Measurements from ENCODE around the gene S100A3.

S100A3 gene

DNA sequence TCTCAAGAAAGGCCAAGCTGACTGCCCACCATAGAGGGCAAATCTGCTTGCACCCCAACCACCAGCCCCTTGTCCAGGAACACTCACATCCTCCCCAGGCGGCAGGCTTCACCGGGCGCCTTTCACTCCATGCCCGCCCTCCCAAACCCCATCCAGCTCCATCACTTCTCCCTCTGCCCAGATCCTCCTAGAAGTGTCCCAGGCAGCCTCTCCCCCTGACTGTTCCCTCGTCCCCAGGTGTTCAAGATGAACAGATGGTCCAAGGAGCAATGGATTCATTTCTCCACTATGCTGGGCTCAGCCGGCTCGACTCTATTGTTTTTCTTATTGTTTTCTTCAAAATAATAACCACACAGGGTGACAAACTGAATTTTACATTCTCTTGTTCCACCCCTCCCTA is 35.4 kb downstream of the S100A3 start:
- Histone ChIP-seq H3K27ac (ENCODE audit: low read length) (no peak overlapping the region), H3K4me2 (ENCODE audit: low read length) (no peak overlapping the region), H3K9me3 (ENCODE audit: insufficient read depth, low read length) (no peaks in the 10 kb centered on the region), H3K9ac (ENCODE audit: low read length) (no peak overlapping the region), H3K4me3 (ENCODE audit: low read length) (no peak overlapping the region), H4K20me1 (ENCODE audit: insufficient read depth, low read length) (no peaks in the 10 kb centered on the region), H3K79me2 (ENCODE audit: low read length) (no peaks in the 10 kb centered on the region), H3K4me1 (ENCODE audit: low read length) (peaks cover 14% of the 10 kb centered on the region), H3K36me3 (replicated peaks; ENCODE audit: low read depth, low read length) (no peaks in the 10 kb centered on the region), H3K27me3 (ENCODE audit: low read depth, low read length) (no peaks in the 10 kb centered on the region), H2AFZ (ENCODE audit: low read depth, low read length) (no peak overlapping the region)
- TF ChIP-seq CTCF (IDR thresholded peaks at IDR 0.05; ENCODE audit: low read depth, low read length): no peak
- no peak for TF ChIP-seq EZH2phosphoT487 (IDR thresholded peaks at IDR 0.05; ENCODE audit: low read depth)

DNA sequence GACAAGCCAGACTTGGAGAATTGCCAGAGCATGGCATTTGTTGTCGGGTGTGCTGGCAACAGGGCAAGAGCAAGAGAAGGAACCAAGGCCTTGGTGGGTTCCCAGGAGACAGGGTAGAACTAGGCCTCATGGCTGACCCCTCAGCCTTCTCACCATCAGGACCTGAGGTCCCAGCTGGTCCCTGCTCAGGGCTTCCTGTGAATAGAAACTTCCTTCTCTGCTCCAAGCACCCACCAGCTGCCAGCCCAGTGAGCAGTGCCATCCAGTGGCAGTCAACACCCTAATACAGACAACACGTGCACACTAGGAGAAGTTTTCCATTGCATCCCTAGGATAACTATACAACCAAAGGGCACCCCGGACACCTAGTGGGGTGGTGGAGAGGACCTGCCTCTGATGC is 36.0 kb downstream of the S100A3 start:
- Histone ChIP-seq H3K27me3 (ENCODE audit: low read depth, low read length) (no peaks in the 10 kb centered on the region), H2AFZ (ENCODE audit: low read depth, low read length) (no peak overlapping the region), H3K9ac (ENCODE audit: low read length) (no peak overlapping the region), H3K79me2 (ENCODE audit: low read length) (no peaks in the 10 kb centered on the region), H3K4me1 (ENCODE audit: low read length) (peaks cover 11% of the 10 kb centered on the region), H3K4me2 (ENCODE audit: low read length) (no peak overlapping the region), H3K36me3 (replicated peaks; ENCODE audit: low read depth, low read length) (no peaks in the 10 kb centered on the region), H3K4me3 (ENCODE audit: low read length) (no peak overlapping the region), H3K27ac (ENCODE audit: low read length) (no peak overlapping the region), H4K20me1 (ENCODE audit: insufficient read depth, low read length) (no peaks in the 10 kb centered on the region), H3K9me3 (ENCODE audit: insufficient read depth, low read length) (no peaks in the 10 kb centered on the region)
- TF ChIP-seq EZH2phosphoT487 (IDR thresholded peaks at IDR 0.05; ENCODE audit: low read depth): no peak
- TF ChIP-seq CTCF (IDR thresholded peaks at IDR 0.05; ENCODE audit: low read depth, low read length): peak; percentile 37

DNA sequence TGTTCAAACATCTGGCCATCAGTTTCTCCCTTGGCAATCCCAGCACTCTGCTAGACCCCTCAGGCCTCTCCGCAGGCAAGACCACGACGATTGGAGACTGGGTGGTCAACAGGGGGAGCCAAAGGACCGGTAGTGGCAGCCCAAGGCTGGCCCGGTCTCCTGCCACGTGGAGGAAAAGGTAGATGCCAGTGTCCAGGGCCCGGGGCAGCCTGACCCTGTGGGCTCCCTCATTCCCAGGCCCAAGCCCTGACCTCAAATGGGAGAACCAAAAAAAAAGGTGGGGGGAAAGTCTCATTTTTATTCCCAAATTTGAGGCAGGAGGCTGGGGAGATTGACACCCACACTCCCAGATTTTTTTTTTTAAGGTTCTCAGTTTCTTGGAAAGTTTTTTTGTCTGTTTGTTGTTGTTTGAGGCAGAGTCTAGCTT is 38.1 kb downstream of the S100A3 start:
- peaks cover 11% of the 10 kb centered on the region for H3K4me1 ChIP-seq (ENCODE audit: low read length)
- H3K27ac ChIP-seq (ENCODE audit: low read length): no peak overlapping the region
- peak overlapping the region; percentile 77 for H2AFZ ChIP-seq (ENCODE audit: low read depth, low read length)
- no peaks in the 10 kb centered on the region for H3K79me2 ChIP-seq (ENCODE audit: low read length)
- no peaks in the 10 kb centered on the region for H4K20me1 ChIP-seq (ENCODE audit: insufficient read depth, low read length)
- TF ChIP-seq EZH2phosphoT487 (IDR thresholded peaks at IDR 0.05; ENCODE audit: low read depth): no peak
- TF ChIP-seq CTCF (IDR thresholded peaks at IDR 0.05; ENCODE audit: low read depth, low read length): peak; percentile 98
- no peak overlapping the region for H3K4me3 ChIP-seq (ENCODE audit: low read length)
- H3K9me3 ChIP-seq (ENCODE audit: insufficient read depth, low read length): no peaks in the 10 kb centered on the region
- H3K36me3 ChIP-seq (replicated peaks; ENCODE audit: low read depth, low read length): no peaks in the 10 kb centered on the region
- H3K27me3 ChIP-seq (ENCODE audit: low read depth, low read length): no peaks in the 10 kb centered on the region
- H3K4me2 ChIP-seq (ENCODE audit: low read length): peak overlapping the region; percentile 54
- H3K9ac ChIP-seq (ENCODE audit: low read length): peak overlapping the region; percentile 34; the same call in 1 of the 2 replicates

- peaks cover 11% of the 10 kb centered on the region for H3K4me1 ChIP-seq (ENCODE audit: low read length)
- H3K4me2 ChIP-seq (ENCODE audit: low read length): no peak overlapping the region
- H4K20me1 ChIP-seq (ENCODE audit: insufficient read depth, low read length): no peaks in the 10 kb centered on the region
- H2AFZ ChIP-seq (ENCODE audit: low read depth, low read length): no peak overlapping the region
- no peak overlapping the region for H3K27ac ChIP-seq (ENCODE audit: low read length)
- H3K9ac ChIP-seq (ENCODE audit: low read length): no peak overlapping the region
- no peaks in the 10 kb centered on the region for H3K79me2 ChIP-seq (ENCODE audit: low read length)
- no peaks in the 10 kb centered on the region for H3K36me3 ChIP-seq (replicated peaks; ENCODE audit: low read depth, low read length)
- H3K4me3 ChIP-seq (ENCODE audit: low read length): no peak overlapping the region
- H3K9me3 ChIP-seq (ENCODE audit: insufficient read depth, low read length): no peaks in the 10 kb centered on the region
- TF ChIP-seq CTCF (IDR thresholded peaks at IDR 0.05; ENCODE audit: low read depth, low read length) (peak; percentile 94), EZH2phosphoT487 (IDR thresholded peaks at IDR 0.05; ENCODE audit: low read depth) (no peak)
- no peaks in the 10 kb centered on the region for H3K27me3 ChIP-seq (ENCODE audit: low read depth, low read length)
These were observed 39.2 kb downstream of the S100A3 start for GRCh38 chr1:153509729-153510354.
